DOHH2 (cell line): ENCODE data around the gene RRP12.

Experiments used
- H3F3A ChIP-seq: fragments of 200-600 bp; sonication (generic), shearing (Covaris generic); 2 replicates; pipeline ENCODE4 v1.6.0; 2016; ENCODE audit warnings: antibody characterized with exemption, mild to moderate bottlenecking; ENCODE audit not compliant: control insufficient read depth, insufficient read depth
- H3K27ac ChIP-seq: fragments of 200-600 bp; sonication (generic); 2 replicates; pipeline ENCODE4 v1.5.1; 2014; ENCODE audit warnings: low read depth, mild to moderate bottlenecking, low read length, moderate library complexity
- H3K27me3 ChIP-seq: fragments of 200-600 bp; sonication (generic); 2 replicates; pipeline ENCODE4 v1.6.1; 2014; ENCODE audit warnings: mild to moderate bottlenecking, low read length, mixed read lengths; ENCODE audit not compliant: control insufficient read depth
- H3K36me3 ChIP-seq: fragments of 200-600 bp; sonication (generic); 2 replicates; pipeline ENCODE4 v1.6.1; 2014; ENCODE audit warnings: mild to moderate bottlenecking, low read length, moderate library complexity, mixed read lengths; ENCODE audit not compliant: control insufficient read depth
- H3K4me1 ChIP-seq: fragments of 200-600 bp; sonication (generic); 2 replicates; pipeline ENCODE4 v1.6.1; 2014; ENCODE audit warnings: mild to moderate bottlenecking, low read length, mixed read lengths; ENCODE audit not compliant: control insufficient read depth
- H3K4me2 ChIP-seq: fragments of 200-600 bp; sonication (generic); 2 replicates; pipeline ENCODE4 v1.6.0; 2014; ENCODE audit warnings: mild to moderate bottlenecking, low read length, moderate library complexity
- H3K4me3 ChIP-seq: fragments of 200-600 bp; sonication (generic); 2 replicates; pipeline ENCODE4 v1.5.1; 2014; ENCODE audit warnings: mild to moderate bottlenecking, low read length, mixed read lengths
- H3K79me2 ChIP-seq: fragments of 200-600 bp; sonication (generic); 2 replicates; pipeline ENCODE4 v1.6.1; 2014; ENCODE audit warnings: mild to moderate bottlenecking, low read length, mixed read lengths; ENCODE audit not compliant: control insufficient read depth
- H3K9me2 ChIP-seq: fragments of 200-600 bp; sonication (generic); replicated peaks from 2 replicates; pipeline ENCODE4 v1.6.1; 2014; ENCODE audit warnings: mild to moderate bottlenecking, low read length, mixed read lengths; ENCODE audit not compliant: control insufficient read depth
- H3K9me3 ChIP-seq: fragments of 200-600 bp; sonication (generic); 2 replicates; pipeline ENCODE4 v1.6.1; 2014; ENCODE audit warnings: antibody characterized with exemption, low read length, mixed read lengths; ENCODE audit not compliant: control insufficient read depth, insufficient read depth
- H4K20me1 ChIP-seq: fragments of 200-600 bp; sonication (generic); 2 replicates; pipeline ENCODE4 v1.6.0; 2014; ENCODE audit warnings: low read depth, mild to moderate bottlenecking, antibody characterized with exemption, low read length, moderate library complexity; ENCODE audit not compliant: control insufficient read depth, insufficient read depth
- EZH2phosphoT487 ChIP-seq: fragments of 200-600 bp; sonication (generic); IDR thresholded peaks from 2 replicates; pipeline ENCODE4 v1.6.1; 2017; ENCODE audit warnings: borderline replicate concordance, mild to moderate bottlenecking, antibody characterized with exemption, low read length, moderate library complexity, mixed read lengths
- TF ChIP-seq, protein P1 (sequence below): fragments of 200-600 bp; sonication (generic); IDR thresholded peaks from one replicate; pipeline ENCODE4 v1.5.1; 2014; ENCODE audit warnings: antibody characterized with exemption, mild to moderate bottlenecking, low read depth, low read length; ENCODE audit not compliant: poor library complexity, severe bottlenecking

Gene RRP12

DNA sequence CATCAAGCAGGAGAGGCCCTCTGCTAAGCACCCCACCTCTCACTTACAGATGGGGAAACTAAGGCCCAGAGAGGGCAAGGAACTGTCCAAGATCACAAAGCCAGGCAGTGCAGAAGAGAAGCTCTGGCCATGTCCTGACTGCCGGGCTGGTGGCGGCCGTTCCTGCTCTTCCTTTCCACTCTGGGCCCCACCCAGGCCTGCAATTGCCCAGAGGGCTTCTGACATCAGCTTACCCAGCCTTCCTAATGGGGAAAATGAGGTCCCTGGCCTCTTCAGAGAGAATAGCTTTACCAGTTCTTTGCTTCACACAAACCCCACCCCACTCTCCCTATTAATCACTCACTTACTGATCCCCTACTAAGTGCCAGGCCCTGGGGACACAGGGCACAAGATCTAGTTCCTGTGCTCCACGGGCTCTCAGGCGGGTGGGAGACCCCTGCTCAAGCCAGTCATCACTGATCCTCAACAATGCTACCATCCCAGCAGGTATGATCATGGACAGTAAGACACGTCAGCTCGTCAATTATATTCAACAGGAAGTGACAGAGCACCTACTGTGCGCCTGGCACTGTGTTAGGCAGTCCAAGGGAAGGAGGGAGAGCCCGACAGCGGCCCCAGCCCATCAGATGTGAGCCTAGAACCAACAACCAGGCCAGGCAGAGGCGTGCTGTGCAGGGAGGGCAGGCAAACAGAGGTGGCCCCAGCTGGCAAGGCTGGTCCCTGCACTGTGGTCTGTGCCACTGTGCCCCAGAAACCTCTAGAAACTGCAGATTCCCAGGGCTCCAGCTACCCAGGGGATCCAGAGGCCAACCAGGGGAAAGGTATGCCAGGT lies 40.2 kb downstream of the RRP12 start:
- Histone ChIP-seq H3K4me2 (no peak overlapping the region), H3K27ac (no peak overlapping the region), H3K79me2 (no peaks in the 10 kb centered on the region), H3K4me3 (no peak overlapping the region), H4K20me1 (0 out of 2 replicates have a peak, but pooled peaks cover 5% of the 10 kb centered on the region), H3K27me3 (no peaks in the 10 kb centered on the region), H3K36me3 (peaks cover 78% of the 10 kb centered on the region), H3F3A (peaks cover 2% of the 10 kb centered on the region), H3K9me3 (no peaks in the 10 kb centered on the region), H3K4me1 (peaks cover 14% of the 10 kb centered on the region), H3K9me2 (no peaks in the 10 kb centered on the region)
- TF ChIP-seq, protein P1, sequence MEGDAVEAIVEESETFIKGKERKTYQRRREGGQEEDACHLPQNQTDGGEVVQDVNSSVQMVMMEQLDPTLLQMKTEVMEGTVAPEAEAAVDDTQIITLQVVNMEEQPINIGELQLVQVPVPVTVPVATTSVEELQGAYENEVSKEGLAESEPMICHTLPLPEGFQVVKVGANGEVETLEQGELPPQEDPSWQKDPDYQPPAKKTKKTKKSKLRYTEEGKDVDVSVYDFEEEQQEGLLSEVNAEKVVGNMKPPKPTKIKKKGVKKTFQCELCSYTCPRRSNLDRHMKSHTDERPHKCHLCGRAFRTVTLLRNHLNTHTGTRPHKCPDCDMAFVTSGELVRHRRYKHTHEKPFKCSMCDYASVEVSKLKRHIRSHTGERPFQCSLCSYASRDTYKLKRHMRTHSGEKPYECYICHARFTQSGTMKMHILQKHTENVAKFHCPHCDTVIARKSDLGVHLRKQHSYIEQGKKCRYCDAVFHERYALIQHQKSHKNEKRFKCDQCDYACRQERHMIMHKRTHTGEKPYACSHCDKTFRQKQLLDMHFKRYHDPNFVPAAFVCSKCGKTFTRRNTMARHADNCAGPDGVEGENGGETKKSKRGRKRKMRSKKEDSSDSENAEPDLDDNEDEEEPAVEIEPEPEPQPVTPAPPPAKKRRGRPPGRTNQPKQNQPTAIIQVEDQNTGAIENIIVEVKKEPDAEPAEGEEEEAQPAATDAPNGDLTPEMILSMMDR, result no peak

GRCh38 chr10:97358781-97359180 lies 42.4 kb downstream of the RRP12 start:
- Histone ChIP-seq H3K36me3 (peaks cover 65% of the 10 kb centered on the region), H3K27me3 (no peaks in the 10 kb centered on the region), H3F3A (no peaks in the 10 kb centered on the region), H3K4me3 (no peak overlapping the region), H3K79me2 (no peaks in the 10 kb centered on the region), H3K9me3 (no peaks in the 10 kb centered on the region), H3K9me2 (no peaks in the 10 kb centered on the region), H3K4me1 (no peaks in the 10 kb centered on the region), H3K4me2 (no peak overlapping the region), H3K27ac (no peak overlapping the region), H4K20me1 (no peaks in the 10 kb centered on the region)
- TF ChIP-seq, protein P1, result no peak
- TF ChIP-seq EZH2phosphoT487, result no peak

DNA sequence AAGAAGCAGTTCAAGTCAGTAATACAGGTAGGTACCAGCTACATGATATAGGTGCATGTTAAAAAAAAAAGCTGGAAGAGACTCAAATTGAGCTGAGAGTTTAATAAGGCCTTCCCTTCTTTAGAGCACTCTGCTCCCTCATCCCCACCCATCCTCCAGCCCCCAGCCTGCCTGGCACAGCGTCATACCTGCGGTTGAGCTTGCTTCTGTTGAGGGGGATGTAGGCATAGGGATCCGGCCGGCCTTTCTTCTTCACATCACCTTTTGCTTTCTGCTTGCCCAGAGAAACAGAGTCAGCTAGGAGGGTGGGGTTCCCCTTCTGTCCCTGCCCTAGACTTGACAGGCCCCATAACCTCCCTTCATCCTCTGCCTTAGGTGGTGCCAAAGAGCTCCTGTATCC lies 42.8 kb downstream of the RRP12 start:
- Histone ChIP-seq H3K27me3 (no peaks in the 10 kb centered on the region), H3K9me3 (no peaks in the 10 kb centered on the region), H3K79me2 (no peaks in the 10 kb centered on the region), H4K20me1 (no peaks in the 10 kb centered on the region), H3K4me3 (no peak overlapping the region), H3K4me2 (no peak overlapping the region), H3K36me3 (peaks cover 61% of the 10 kb centered on the region), H3K9me2 (no peaks in the 10 kb centered on the region), H3K27ac (no peak overlapping the region), H3K4me1 (no peaks in the 10 kb centered on the region), H3F3A (no peaks in the 10 kb centered on the region)
- TF ChIP-seq, protein P1, result no peak
- no peak for TF ChIP-seq EZH2phosphoT487
